ENCODE measurements around the gene ANO8.

ANO8 gene

DNA sequence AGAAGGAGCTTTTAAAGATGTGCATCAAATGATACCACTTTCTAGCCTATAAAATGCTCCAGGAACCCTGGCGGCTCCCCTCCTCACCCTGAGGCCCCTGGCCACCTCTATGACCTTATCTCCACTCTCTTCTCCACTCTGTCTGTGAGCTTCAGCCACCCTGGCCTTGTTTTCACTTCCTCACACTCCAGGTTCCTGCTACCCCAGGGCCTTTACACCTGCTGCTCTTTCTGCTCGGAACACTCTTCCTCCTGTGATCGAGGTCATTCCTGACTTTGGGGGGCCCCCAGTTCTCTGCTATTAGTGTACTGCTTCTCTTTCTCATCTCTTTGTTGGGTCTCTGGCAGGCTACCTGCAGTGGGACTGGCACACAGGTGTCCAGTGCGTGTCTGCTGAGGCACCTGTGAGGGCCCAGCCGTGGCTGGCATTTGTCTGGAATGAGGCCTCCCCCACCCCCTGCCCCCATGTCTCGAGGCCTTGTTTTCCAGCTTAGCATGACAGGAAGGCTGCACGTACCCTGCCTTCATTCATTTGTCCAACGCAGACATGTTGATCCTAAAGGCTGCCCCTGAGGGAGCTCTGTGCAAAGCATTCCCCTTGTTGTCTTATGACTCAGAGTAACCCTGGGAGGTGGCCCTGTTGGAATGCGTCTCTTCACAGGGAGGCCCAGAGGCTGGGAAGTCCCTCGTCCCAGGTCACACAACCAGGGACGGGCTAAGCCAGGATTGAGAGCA is 23.0 kb downstream of the ANO8 start:
- TF ChIP-seq, protein P1, sequence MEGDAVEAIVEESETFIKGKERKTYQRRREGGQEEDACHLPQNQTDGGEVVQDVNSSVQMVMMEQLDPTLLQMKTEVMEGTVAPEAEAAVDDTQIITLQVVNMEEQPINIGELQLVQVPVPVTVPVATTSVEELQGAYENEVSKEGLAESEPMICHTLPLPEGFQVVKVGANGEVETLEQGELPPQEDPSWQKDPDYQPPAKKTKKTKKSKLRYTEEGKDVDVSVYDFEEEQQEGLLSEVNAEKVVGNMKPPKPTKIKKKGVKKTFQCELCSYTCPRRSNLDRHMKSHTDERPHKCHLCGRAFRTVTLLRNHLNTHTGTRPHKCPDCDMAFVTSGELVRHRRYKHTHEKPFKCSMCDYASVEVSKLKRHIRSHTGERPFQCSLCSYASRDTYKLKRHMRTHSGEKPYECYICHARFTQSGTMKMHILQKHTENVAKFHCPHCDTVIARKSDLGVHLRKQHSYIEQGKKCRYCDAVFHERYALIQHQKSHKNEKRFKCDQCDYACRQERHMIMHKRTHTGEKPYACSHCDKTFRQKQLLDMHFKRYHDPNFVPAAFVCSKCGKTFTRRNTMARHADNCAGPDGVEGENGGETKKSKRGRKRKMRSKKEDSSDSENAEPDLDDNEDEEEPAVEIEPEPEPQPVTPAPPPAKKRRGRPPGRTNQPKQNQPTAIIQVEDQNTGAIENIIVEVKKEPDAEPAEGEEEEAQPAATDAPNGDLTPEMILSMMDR (IDR thresholded peaks at IDR 0.05; ENCODE audit: extremely low read depth, insufficient read depth, missing control alignments) = no peak
- in situ Hi-C loops (cut with MboI; ENCODE audit: low pct_unique_long_range_greater_than_20kb, low sequenced_read_pairs, unreplicated experiment) = no loop called here
- no peak for DNase-seq (ENCODE audit: low spot score)

DNA sequence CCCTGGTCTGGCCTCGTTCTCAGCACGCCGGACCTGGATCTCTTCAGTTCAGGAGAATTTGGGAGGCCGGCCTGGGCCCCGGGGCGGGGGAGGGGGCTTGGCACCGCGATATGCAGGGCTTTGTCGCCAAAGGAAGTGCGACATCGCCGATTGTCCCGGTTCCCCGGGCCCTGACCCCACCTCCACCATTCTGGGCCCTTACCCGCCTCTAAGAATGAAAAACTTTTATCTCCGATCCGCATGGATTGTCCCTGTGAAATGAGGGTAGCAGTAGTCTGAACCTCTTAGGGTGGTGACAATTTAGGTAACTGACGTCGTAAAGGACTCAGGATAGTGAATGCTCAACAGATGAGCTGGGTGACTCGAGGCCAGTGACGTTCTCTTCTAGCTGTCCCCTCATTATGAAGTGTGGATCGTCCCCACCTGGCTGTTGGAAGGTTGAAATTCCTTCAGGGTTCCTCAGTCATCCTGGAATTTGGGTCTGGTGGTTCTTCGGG is 24.6 kb downstream of the ANO8 start:
- TF ChIP-seq, protein P1 (IDR thresholded peaks at IDR 0.05; ENCODE audit: extremely low read depth, insufficient read depth, missing control alignments) = no peak
- DNase-seq (ENCODE audit: low spot score) = no peak
- in situ Hi-C loops (cut with MboI; ENCODE audit: low pct_unique_long_range_greater_than_20kb, low sequenced_read_pairs, unreplicated experiment) = no loop called here

DNA sequence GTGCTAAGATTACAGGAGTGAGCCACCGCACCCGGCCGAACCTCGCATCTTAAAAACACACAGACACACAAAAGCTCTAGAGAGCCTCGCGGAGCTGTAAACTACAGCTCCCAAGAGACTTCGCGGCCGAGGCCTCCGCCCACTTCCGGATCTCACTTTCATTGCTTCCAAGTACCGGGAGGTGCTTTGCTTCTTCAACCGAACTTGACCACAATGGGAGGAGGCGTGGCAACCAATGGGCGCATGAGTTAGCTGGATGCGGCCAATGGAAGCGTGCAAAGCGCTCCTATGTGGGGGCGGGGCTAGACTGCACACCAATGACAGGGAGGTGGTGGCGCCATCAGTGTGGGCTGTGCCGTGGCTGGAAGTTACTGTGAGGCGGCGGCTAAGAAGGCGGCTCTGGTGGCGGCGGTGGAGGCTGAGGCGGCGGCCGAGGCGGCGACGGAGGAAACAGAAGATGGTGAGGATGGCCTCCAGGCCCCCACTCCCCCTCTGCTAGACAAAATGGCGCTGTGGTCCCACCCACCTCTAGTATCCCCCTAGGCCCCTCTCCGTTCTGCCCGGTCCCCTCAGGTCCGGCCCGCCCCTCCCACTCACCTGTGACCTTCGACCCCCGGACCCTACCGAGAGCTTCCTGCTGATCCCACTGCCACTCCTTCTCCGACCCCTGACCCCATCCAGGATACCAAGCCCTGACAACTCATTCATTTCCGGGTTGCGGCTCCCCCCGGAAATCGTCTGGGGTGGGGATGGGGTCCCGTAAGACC is 25.3 kb downstream of the ANO8 start, which contains the start of gene DDA1:
Gene DDA1, plus strand, starts transcription at position 366 of the 767 bp plus-strand sequence. Its CDS starts 92 bp downstream, at position 458.
- peak; percentile 98 for DNase-seq (ENCODE audit: low spot score)
- TF ChIP-seq, protein P1 (IDR thresholded peaks at IDR 0.05; ENCODE audit: extremely low read depth, insufficient read depth, missing control alignments) = no peak
- in situ Hi-C loops (cut with MboI; ENCODE audit: low pct_unique_long_range_greater_than_20kb, low sequenced_read_pairs, unreplicated experiment) = no loop called here

DNA sequence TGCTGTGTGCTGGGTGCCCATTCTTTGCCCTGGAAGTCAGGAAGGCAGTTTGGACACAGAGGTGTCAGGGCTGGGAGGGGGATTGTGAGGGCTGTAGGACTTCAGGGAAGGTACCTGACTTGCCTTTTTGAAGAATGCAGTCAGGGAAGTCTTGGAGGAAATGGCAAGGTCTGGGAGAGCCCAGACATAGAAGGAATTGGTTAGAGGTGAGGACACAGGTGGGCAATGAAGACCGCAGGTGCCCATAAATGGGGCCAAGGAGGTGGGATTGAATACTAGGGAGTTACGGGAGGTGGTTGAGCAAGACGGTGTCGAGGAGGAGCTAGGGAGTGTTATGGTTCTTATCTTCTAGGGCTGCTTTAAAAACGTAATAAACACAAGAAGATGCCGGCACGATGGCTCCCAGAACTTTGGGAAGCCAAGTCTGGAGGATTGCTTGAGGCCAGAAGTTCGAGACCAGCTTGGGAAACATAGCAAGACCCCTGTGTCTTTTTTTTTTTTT is 26.7 kb downstream of the ANO8 start:
- TF ChIP-seq, protein P1 (IDR thresholded peaks at IDR 0.05; ENCODE audit: extremely low read depth, insufficient read depth, missing control alignments) = no peak
- no peak for DNase-seq (ENCODE audit: low spot score)
- in situ Hi-C loops (cut with MboI; ENCODE audit: low pct_unique_long_range_greater_than_20kb, low sequenced_read_pairs, unreplicated experiment) = no loop called here

DNA sequence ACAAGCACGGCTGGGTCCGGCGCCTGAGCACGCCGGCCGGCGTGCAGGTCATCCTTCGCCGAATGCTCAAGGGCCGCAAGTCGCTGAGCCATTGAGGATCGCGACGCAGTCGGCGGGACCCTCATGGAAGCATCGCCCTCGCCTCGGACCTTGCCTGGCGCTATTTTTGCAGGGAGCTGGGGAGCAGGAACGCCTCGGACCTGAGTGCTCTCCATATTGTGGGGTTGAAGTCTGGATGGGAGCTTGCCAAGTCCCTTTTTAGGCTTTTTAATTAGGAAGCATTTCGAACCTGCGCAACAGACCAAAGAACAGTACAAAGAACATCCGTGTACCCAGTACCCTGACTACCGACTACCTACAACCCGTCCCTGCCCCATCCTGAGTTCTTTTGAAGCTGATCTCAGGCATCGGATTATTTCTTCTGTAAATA is 28.4 kb downstream of the ANO8 start:
- in situ Hi-C loops (cut with MboI; ENCODE audit: low pct_unique_long_range_greater_than_20kb, low sequenced_read_pairs, unreplicated experiment) = no loop called here
- no peak for DNase-seq (ENCODE audit: low spot score)
- TF ChIP-seq, protein P1 (IDR thresholded peaks at IDR 0.05; ENCODE audit: extremely low read depth, insufficient read depth, missing control alignments) = no peak

DNA sequence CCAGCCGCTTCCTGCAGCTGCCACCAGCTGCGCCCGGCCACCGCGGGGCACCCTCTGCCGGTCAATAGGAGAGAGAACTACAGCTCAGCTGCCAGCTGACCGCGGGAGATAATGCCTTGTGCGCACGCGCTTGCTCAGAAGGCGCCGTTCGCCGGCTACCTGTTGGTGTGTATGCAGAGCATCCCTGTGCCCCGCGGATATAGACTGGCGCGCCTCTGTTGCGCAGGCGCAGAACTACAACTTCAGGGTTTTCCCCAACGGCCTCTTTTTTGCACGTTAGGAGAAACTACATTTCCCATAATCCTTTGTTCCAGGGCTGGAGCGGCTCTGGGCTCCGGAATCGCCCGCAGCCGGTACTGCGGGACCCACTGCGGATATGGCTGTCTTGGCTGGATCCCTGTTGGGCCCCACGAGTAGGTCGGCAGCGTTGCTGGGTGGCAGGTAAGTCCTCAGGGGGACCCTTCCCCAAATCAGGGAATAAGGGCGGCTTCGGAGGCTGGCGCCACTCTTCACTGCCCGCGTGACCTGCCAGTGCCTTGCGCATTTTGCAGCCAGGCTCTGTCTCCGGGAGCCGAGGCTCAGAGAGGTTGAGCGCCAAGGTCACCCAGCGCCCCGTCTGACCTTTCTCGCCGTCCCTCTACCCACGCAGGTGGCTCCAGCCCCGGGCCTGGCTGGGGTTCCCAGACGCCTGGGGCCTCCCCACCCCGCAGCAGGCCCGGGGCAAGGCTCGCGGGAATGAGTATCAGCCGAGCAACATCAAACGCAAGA is 29.0 kb downstream of the ANO8 start, which contains the start of gene MRPL34:
Gene MRPL34, plus strand, starts transcription at position 356 of the 768 bp plus-strand sequence. Its CDS starts 21 bp downstream, at position 377.
- TF ChIP-seq, protein P1 (IDR thresholded peaks at IDR 0.05; ENCODE audit: extremely low read depth, insufficient read depth, missing control alignments) = peak; percentile 72
- in situ Hi-C loops (cut with MboI; ENCODE audit: low pct_unique_long_range_greater_than_20kb, low sequenced_read_pairs, unreplicated experiment) = no loop called here
- DNase-seq (ENCODE audit: low spot score) = peak; percentile 93

All from GM13977 (cell line).